SU-DHL-6 (cell line): Measurements from ENCODE around the gene HOOK2.
A peak's percentile ranks its signal among the peaks of the same experiment; 100 is the strongest.

Experiments used
- H2AFZ ChIP-seq: fragments of 200-600 bp; sonication (generic); 2 replicates; pipeline ENCODE4 v1.6.1; 2014; ENCODE audit warnings: low read depth, mild to moderate bottlenecking, moderate library complexity, mixed read lengths, antibody characterized with exemption, low read length; ENCODE audit not compliant: severe bottlenecking
- H3F3A ChIP-seq: fragments of 200-600 bp; shearing (Covaris generic); 2 replicates; pipeline ENCODE4 v1.6.0; 2016; ENCODE audit warnings: antibody characterized with exemption, mild to moderate bottlenecking; ENCODE audit not compliant: insufficient read depth
- H3K27ac ChIP-seq: fragments of 200-600 bp; sonication (generic); 2 replicates; pipeline ENCODE4 v1.5.1; 2016; ENCODE audit warnings: low read depth, mild to moderate bottlenecking, low read length, moderate library complexity, mixed read lengths
- H3K27me3 ChIP-seq: fragments of 200-600 bp; sonication (generic), shearing (Covaris generic); 2 replicates; pipeline ENCODE4 v1.6.0; 2014; ENCODE audit warnings: mild to moderate bottlenecking, low read length
- H3K36me3 ChIP-seq: fragments of 200-600 bp; sonication (generic); 2 replicates; pipeline ENCODE4 v1.6.1; 2014; ENCODE audit warnings: mild to moderate bottlenecking, low read length, mixed read lengths
- H3K4me2 ChIP-seq: fragments of 300-600, 200-600 bp; shearing (Covaris generic), sonication (generic); 2 replicates; pipeline ENCODE4 v1.6.0; 2014; ENCODE audit warnings: low read length, low read depth, mild to moderate bottlenecking; ENCODE audit not compliant: poor library complexity, severe bottlenecking
- H3K4me3 ChIP-seq: fragments of 200-600 bp; sonication (generic); 2 replicates; pipeline ENCODE4 v1.5.1; 2014; ENCODE audit warnings: antibody characterized with exemption, low read length, mild to moderate bottlenecking, mixed read lengths; ENCODE audit not compliant: insufficient read depth, poor library complexity, severe bottlenecking
- H3K79me2 ChIP-seq: fragments of 200-600 bp; sonication (generic); 2 replicates; pipeline ENCODE4 v1.6.1; 2014; ENCODE audit warnings: mild to moderate bottlenecking, low read length, moderate library complexity; ENCODE audit not compliant: insufficient read depth
- H3K9ac ChIP-seq: fragments of 200-600 bp; sonication (generic); 2 replicates; pipeline ENCODE4 v1.7.0; 2014; ENCODE audit warnings: mild to moderate bottlenecking, low read length
- H3K9me2 ChIP-seq: fragments of 200-600 bp; sonication (generic); replicated peaks from 2 replicates; pipeline ENCODE4 v1.6.1; 2014; ENCODE audit warnings: low read length; ENCODE audit not compliant: insufficient read depth
- H3K9me3 ChIP-seq: fragments of 200-600 bp; sonication (generic); 2 replicates; pipeline ENCODE4 v1.6.1; 2014; ENCODE audit warnings: low read length, mixed read lengths; ENCODE audit not compliant: insufficient read depth
- H4K20me1 ChIP-seq: fragments of 200-600 bp; sonication (generic); 2 replicates; pipeline ENCODE4 v1.6.1; 2014; ENCODE audit warnings: low read depth, mild to moderate bottlenecking, antibody characterized with exemption, low read length, moderate library complexity, mixed read lengths
- EZH2phosphoT487 ChIP-seq: fragments of 200-600 bp; sonication (generic), shearing (Covaris generic); conservative IDR thresholded peaks from 2 replicates; pipeline ENCODE4 v1.6.1; 2018; ENCODE audit warnings: mild to moderate bottlenecking, antibody characterized with exemption, low read length, moderate library complexity, mixed read lengths
- TF ChIP-seq, protein P1 (sequence below): fragments of 200-600 bp; sonication (generic); IDR thresholded peaks from one replicate; pipeline ENCODE4 v1.5.1; 2017; ENCODE audit warnings: antibody characterized with exemption, mild to moderate bottlenecking, low read length, moderate library complexity; ENCODE audit not compliant: insufficient read depth, poor library complexity, severe bottlenecking

The HOOK2 gene

DNA sequence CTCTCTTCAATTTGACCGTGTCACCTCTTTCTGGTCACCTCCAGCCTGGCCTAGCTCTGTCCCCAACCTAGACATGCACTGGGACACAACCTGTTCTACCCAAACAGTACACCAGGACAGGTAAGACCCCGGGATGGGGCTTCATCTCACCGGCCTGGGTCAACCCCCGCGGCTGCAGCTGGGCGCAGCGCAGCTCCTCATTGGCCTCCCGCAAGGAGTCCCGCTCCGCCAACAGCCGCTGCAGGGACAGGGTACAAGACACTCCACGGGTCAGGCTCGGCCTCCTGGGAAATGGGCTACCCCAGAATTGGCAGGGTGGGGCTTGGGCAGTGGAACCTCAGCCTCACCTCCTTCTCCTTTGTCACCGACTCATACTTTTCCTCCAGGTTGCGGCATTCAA is 7.7 kb downstream of the HOOK2 start:
- H3K4me3 ChIP-seq, result no peak overlapping the region
- H3K79me2 ChIP-seq, result no peaks in the 10 kb centered on the region
- H3K36me3 ChIP-seq, result no peaks in the 10 kb centered on the region
- no peak overlapping the region for H2AFZ ChIP-seq
- H4K20me1 ChIP-seq, result no peaks in the 10 kb centered on the region
- no peak overlapping the region for H3K27ac ChIP-seq
- TF ChIP-seq, protein P1, sequence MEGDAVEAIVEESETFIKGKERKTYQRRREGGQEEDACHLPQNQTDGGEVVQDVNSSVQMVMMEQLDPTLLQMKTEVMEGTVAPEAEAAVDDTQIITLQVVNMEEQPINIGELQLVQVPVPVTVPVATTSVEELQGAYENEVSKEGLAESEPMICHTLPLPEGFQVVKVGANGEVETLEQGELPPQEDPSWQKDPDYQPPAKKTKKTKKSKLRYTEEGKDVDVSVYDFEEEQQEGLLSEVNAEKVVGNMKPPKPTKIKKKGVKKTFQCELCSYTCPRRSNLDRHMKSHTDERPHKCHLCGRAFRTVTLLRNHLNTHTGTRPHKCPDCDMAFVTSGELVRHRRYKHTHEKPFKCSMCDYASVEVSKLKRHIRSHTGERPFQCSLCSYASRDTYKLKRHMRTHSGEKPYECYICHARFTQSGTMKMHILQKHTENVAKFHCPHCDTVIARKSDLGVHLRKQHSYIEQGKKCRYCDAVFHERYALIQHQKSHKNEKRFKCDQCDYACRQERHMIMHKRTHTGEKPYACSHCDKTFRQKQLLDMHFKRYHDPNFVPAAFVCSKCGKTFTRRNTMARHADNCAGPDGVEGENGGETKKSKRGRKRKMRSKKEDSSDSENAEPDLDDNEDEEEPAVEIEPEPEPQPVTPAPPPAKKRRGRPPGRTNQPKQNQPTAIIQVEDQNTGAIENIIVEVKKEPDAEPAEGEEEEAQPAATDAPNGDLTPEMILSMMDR, result no peak
- no peak for TF ChIP-seq EZH2phosphoT487
- no peaks in the 10 kb centered on the region for H3K9me3 ChIP-seq
- no peaks in the 10 kb centered on the region for H3K27me3 ChIP-seq
- no peak overlapping the region for H3K4me2 ChIP-seq
- no peaks in the 10 kb centered on the region for H3F3A ChIP-seq
- no peaks in the 10 kb centered on the region for H3K9me2 ChIP-seq
- H3K9ac ChIP-seq, result no peak overlapping the region

DNA sequence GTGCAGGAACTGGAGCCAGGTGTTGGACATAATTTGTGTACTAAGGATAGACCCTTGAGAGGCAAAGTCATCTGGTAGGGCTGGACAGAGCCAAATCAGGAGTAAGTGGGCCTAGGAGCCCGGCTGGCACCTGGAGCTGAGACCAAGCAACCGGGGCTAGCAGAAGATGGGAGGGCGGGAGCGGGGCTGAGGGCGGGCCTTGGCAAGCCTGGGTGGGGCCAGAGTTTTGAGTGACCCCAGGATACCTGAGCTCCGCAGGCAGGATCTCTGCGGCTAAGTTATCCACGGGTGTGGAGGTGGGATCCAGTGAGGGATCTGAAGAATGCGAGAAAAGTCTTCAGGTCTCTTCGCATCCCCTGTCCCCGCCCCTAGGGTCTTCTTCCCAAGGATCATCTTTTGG is 8.2 kb downstream of the HOOK2 start:
- Histone ChIP-seq H3K36me3 (no peaks in the 10 kb centered on the region), H3K79me2 (no peaks in the 10 kb centered on the region), H4K20me1 (no peaks in the 10 kb centered on the region), H3K4me2 (no peak overlapping the region), H3K27ac (no peak overlapping the region), H3K9ac (no peak overlapping the region), H2AFZ (no peak overlapping the region), H3K4me3 (no peak overlapping the region), H3K9me2 (no peaks in the 10 kb centered on the region), H3K27me3 (no peaks in the 10 kb centered on the region), H3F3A (no peaks in the 10 kb centered on the region), H3K9me3 (no peaks in the 10 kb centered on the region)
- TF ChIP-seq, protein P1, result no peak
- no peak for TF ChIP-seq EZH2phosphoT487

DNA sequence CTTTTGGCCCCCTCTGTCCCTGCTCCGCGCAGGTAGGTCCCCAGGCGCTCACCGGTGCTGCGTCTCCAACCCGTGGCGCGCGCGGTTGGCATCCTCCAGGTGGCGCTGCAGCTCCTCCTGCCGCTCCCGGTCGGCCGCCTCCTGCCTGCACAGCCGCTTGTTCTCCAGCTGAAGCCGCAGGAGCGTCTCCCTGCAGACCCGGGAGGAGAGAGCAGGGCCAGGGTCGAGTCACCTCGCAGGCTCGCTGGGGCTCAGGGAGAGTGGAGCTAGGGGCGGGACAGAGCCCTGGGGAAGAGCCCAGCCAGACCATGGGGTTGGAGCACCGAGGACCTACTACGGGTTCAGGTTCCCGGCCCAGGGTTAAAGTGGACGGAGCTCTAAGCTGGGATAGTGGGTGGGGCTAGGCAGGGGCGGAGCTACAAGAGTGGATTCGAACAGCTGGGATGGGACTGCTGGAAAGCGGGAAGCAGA is 9.3 kb downstream of the HOOK2 start:
- Histone ChIP-seq H2AFZ (no peak overlapping the region), H3F3A (no peaks in the 10 kb centered on the region), H3K9me3 (no peaks in the 10 kb centered on the region), H3K27me3 (no peaks in the 10 kb centered on the region), H3K79me2 (no peaks in the 10 kb centered on the region), H4K20me1 (no peaks in the 10 kb centered on the region), H3K4me2 (no peak overlapping the region), H3K9me2 (no peaks in the 10 kb centered on the region), H3K4me3 (no peak overlapping the region), H3K9ac (no peak overlapping the region), H3K27ac (no peak overlapping the region), H3K36me3 (no peaks in the 10 kb centered on the region)
- no peak for TF ChIP-seq EZH2phosphoT487
- TF ChIP-seq, protein P1, result peak; percentile 90
